ENCODE data around the gene KRTAP6-2.

The KRTAP6-2 gene

GRCh38 chr21:30598802-30599201, at the start of gene KRTAP6-2:
TSS of gene KRTAP6-2 (minus strand) at chr21:30598902. CDS start at chr21:30598874, 28 bp downstream.
- in situ Hi-C loops (cut with MboI; ENCODE audit: low sequenced_read_pairs) = no loop called here

GRCh38 chr21:30646904-30647414, 48.3 kb upstream of the KRTAP6-2 start:
- in situ Hi-C loops (cut with MboI; ENCODE audit: low sequenced_read_pairs) = no loop called here

GRCh38 chr21:30642564-30642963, 43.9 kb upstream of the KRTAP6-2 start, which contains the start of gene KRTAP20-3:
TSS of gene KRTAP20-3 (plus strand) at chr21:30642864.
- in situ Hi-C loops (cut with MboI; ENCODE audit: low sequenced_read_pairs) = no loop called here

GRCh38 chr21:30638686-30639085, 40.0 kb upstream of the KRTAP6-2 start:
- in situ Hi-C loops (cut with MboI; ENCODE audit: low sequenced_read_pairs) = no loop called here

GRCh38 chr21:30634906-30635305, 36.2 kb upstream of the KRTAP6-2 start, which contains the start of gene KRTAP20-2:
TSS of gene KRTAP20-2 (plus strand) at chr21:30635206. CDS start at chr21:30635264, 58 bp downstream.
- in situ Hi-C loops (cut with MboI; ENCODE audit: low sequenced_read_pairs) = no loop called here

GRCh38 chr21:30629200-30629599, 30.5 kb upstream of the KRTAP6-2 start:
- in situ Hi-C loops (cut with MboI; ENCODE audit: low sequenced_read_pairs) = no loop called here

GRCh38 chr21:30628109-30628508, 29.4 kb upstream of the KRTAP6-2 start:
- in situ Hi-C loops (cut with MboI; ENCODE audit: low sequenced_read_pairs) = no loop called here

- in situ Hi-C loops (cut with MboI; ENCODE audit: low sequenced_read_pairs) = no loop called here
Measured at GRCh38 chr21:30625449-30626165, 26.9 kb upstream of the KRTAP6-2 start.

- in situ Hi-C loops (cut with MboI; ENCODE audit: low sequenced_read_pairs) = no loop called here
Measured at GRCh38 chr21:30623362-30623761, 24.7 kb upstream of the KRTAP6-2 start.

- in situ Hi-C loops (cut with MboI; ENCODE audit: low sequenced_read_pairs) = no loop called here
Measured at GRCh38 chr21:30620522-30620921, 21.8 kb upstream of the KRTAP6-2 start, which contains the start of gene KRTAP20-4. TSS of gene KRTAP20-4 (plus strand) at chr21:30620627.

- in situ Hi-C loops (cut with MboI; ENCODE audit: low sequenced_read_pairs) = no loop called here
Measured at GRCh38 chr21:30620080-30620479, 21.4 kb upstream of the KRTAP6-2 start.

GRCh38 chr21:30616125-30616524, 17.4 kb upstream of the KRTAP6-2 start, which contains the start of gene KRTAP20-1:
TSS of gene KRTAP20-1 (plus strand) at chr21:30616425. CDS start at chr21:30616455, 30 bp downstream.
- in situ Hi-C loops (cut with MboI; ENCODE audit: low sequenced_read_pairs) = no loop called here

- in situ Hi-C loops (cut with MboI; ENCODE audit: low sequenced_read_pairs) = no loop called here
Measured at GRCh38 chr21:30615199-30615598, 16.5 kb upstream of the KRTAP6-2 start.

GRCh38 chr21:30613836-30614235, 15.1 kb upstream of the KRTAP6-2 start, which contains the start of gene KRTAP6-1:
TSS of gene KRTAP6-1 (minus strand) at chr21:30613930. CDS start at chr21:30613904, 26 bp downstream.
- in situ Hi-C loops (cut with MboI; ENCODE audit: low sequenced_read_pairs) = no loop called here

GRCh38 chr21:30612132-30612531, 13.4 kb upstream of the KRTAP6-2 start:
- in situ Hi-C loops (cut with MboI; ENCODE audit: low sequenced_read_pairs) = no loop called here

- in situ Hi-C loops (cut with MboI; ENCODE audit: low sequenced_read_pairs) = no loop called here
Measured at GRCh38 chr21:30605968-30606367, 7.3 kb upstream of the KRTAP6-2 start.

- in situ Hi-C loops (cut with MboI; ENCODE audit: low sequenced_read_pairs) = no loop called here
Measured at GRCh38 chr21:30600787-30601186, 2.1 kb upstream of the KRTAP6-2 start, which contains the start of gene KRTAP22-1. TSS of gene KRTAP22-1 (plus strand) at chr21:30601087.

GRCh38 chr21:30592140-30592539, 6.6 kb downstream of the KRTAP6-2 start, which contains the start of gene KRTAP6-3:
TSS of gene KRTAP6-3 (plus strand) at chr21:30592440. CDS start at chr21:30592446, 6 bp downstream.
- in situ Hi-C loops (cut with MboI; ENCODE audit: low sequenced_read_pairs) = no loop called here

GRCh38 chr21:30590297-30590696, 8.4 kb downstream of the KRTAP6-2 start, which contains the start of gene KRTAP22-2:
TSS of gene KRTAP22-2 (minus strand) at chr21:30590397.
- in situ Hi-C loops (cut with MboI; ENCODE audit: low sequenced_read_pairs) = no loop called here

GRCh38 chr21:30582870-30583269, 15.8 kb downstream of the KRTAP6-2 start:
- in situ Hi-C loops (cut with MboI; ENCODE audit: low sequenced_read_pairs) = no loop called here

GRCh38 chr21:30580132-30580531, 18.6 kb downstream of the KRTAP6-2 start:
- in situ Hi-C loops (cut with MboI; ENCODE audit: low sequenced_read_pairs) = no loop called here

GRCh38 chr21:30579346-30579745, 19.4 kb downstream of the KRTAP6-2 start:
- in situ Hi-C loops (cut with MboI; ENCODE audit: low sequenced_read_pairs) = no loop called here
